Keratinocyte (primary cell): ENCODE measurements around the gene HOXA6. TPM values are rescaled to one million over a fixed set of nuclear protein-coding genes. Genes with fewer than 3 reads are reported as not detected.

ENCODE experiments used
- DNase-seq: peaks from one replicate; pipeline ENCODE4 v3.0.0-alpha.2; 2011; ENCODE audit warnings: low read depth, missing footprints, low spot score
- FAIRE-seq: peaks from 2 replicates; lab custom pipeline; 2011; peaks lifted over from hg19 to GRCh38; lab: Jason Lieb, UNC
- H2AFZ ChIP-seq: 2 replicates; pipeline ENCODE4 v1.6.0; 2012; ENCODE audit warnings: low read length, control low read depth, inconsistent platforms; ENCODE audit not compliant: control insufficient read depth
- H3K27ac ChIP-seq: 2 replicates; pipeline ENCODE4 v1.5.1; 2011; ENCODE audit warnings: low read length; ENCODE audit not compliant: control insufficient read depth, insufficient read depth
- H3K27me3 ChIP-seq: 3 replicates; pipeline ENCODE4 v1.6.0; 2011; ENCODE audit warnings: low read length; ENCODE audit not compliant: control insufficient read depth, insufficient read depth; ENCODE audit errors: extremely low read depth
- H3K36me3 ChIP-seq, 2 experiments: 2 replicates in 1 of 2; 3 replicates in 1 of 2; pipeline ENCODE4 v1.5.1; 2011; ENCODE audit warnings: low read length in 2 of 2, mild to moderate bottlenecking in 1 of 2; ENCODE audit not compliant: control insufficient read depth in 2 of 2, insufficient read depth in 2 of 2; ENCODE audit errors: extremely low read depth in 1 of 2
- H3K4me1 ChIP-seq: 3 replicates; pipeline ENCODE4 v1.5.1; 2011; ENCODE audit warnings: low read length; ENCODE audit not compliant: control insufficient read depth, insufficient read depth; ENCODE audit errors: extremely low read depth
- H3K4me2 ChIP-seq: 3 replicates; pipeline ENCODE4 v1.6.0; 2011; ENCODE audit warnings: low read depth, low read length; ENCODE audit not compliant: control insufficient read depth, insufficient read depth; ENCODE audit errors: extremely low read depth
- H3K4me3 ChIP-seq, 3 experiments: fragments of 200-600 bp in 1 of 3; sonication (generic) in 1 of 3; 2 replicates in 2 of 3; 3 replicates in 1 of 3; pipeline ENCODE4 v1.5.1; 2011 to 2016; ENCODE audit warnings: low read length in 3 of 3, mild to moderate bottlenecking in 3 of 3, control low read depth in 2 of 3, inconsistent platforms in 1 of 3, low read depth in 1 of 3, mixed read lengths in 1 of 3, mixed run types in 1 of 3, moderate library complexity in 1 of 3; ENCODE audit not compliant: control insufficient read depth in 2 of 3, insufficient read depth in 2 of 3; ENCODE audit errors: extremely low read depth in 1 of 3
- H3K79me2 ChIP-seq: 2 replicates; pipeline ENCODE4 v1.6.0; 2012; ENCODE audit warnings: low read length; ENCODE audit not compliant: control insufficient read depth, insufficient read depth
- H3K9ac ChIP-seq: 3 replicates; pipeline ENCODE4 v1.6.0; 2011; ENCODE audit warnings: low read length; ENCODE audit not compliant: control insufficient read depth, insufficient read depth; ENCODE audit errors: extremely low read depth
- H3K9me1 ChIP-seq: 3 replicates; pipeline ENCODE4 v1.6.0; 2011; ENCODE audit warnings: low read length; ENCODE audit not compliant: control insufficient read depth, insufficient read depth; ENCODE audit errors: extremely low read depth
- H3K9me3 ChIP-seq: 2 replicates; pipeline ENCODE4 v1.5.1; 2012; ENCODE audit warnings: low read depth, low read length; ENCODE audit not compliant: control insufficient read depth
- H4K20me1 ChIP-seq: 3 replicates; pipeline ENCODE4 v1.6.0; 2011; ENCODE audit warnings: low read length; ENCODE audit not compliant: control insufficient read depth, insufficient read depth; ENCODE audit errors: extremely low read depth
- EZH2 ChIP-seq: IDR thresholded peaks from one replicate; pipeline ENCODE4 v1.6.1; 2012; ENCODE audit warnings: inconsistent platforms, mild to moderate bottlenecking, low read length, moderate library complexity
- dilution Hi-C: fragments of 300-500 bp; cut with MboI; formaldehyde crosslinking; loops from one replicate; pipeline ENCODE4 v1.7.0; 2020; ENCODE audit warnings: low sequenced_read_pairs; ENCODE audit not compliant: extremely low pct_ligation_motif_present
- polyA plus RNA-seq, 5 experiments: library from polyadenylated mRNA; depleted of rRNA in 3 of 5; stranded (reverse) in 3 of 5; stranded (forward) in 1 of 5; unstranded in 1 of 5; fragments of >200 nt; gene quantifications; 1 replicate in 1 of 5; 2 replicates in 3 of 5; 3 replicates in 1 of 5; pipeline versions ENCODE4 v1.2.1 to v1.2.3, GENCODE V29; 2011 to 2012; ENCODE audit warnings: missing spikeins in 2 of 5, low read depth in 1 of 5, low replicate concordance in 1 of 5
- TF ChIP-seq, protein P1 (sequence below), 3 experiments: IDR thresholded peaks in 1 of 3; conservative IDR thresholded peaks in 1 of 3; optimal IDR thresholded peaks in 1 of 3; 2 replicates in 2 of 3; 3 replicates in 1 of 3; pipeline versions ENCODE3 to v1.5.1; 2011; ENCODE audit warnings: low read length in 3 of 3, mild to moderate bottlenecking in 3 of 3, moderate library complexity in 2 of 3, control low read depth in 1 of 3, inconsistent platforms in 1 of 3; ENCODE audit not compliant: insufficient read depth in 2 of 3; ENCODE audit errors: extremely low read depth in 1 of 3

HOXA6 gene
- polyA plus RNA-seq, 1 donor (not counting 4 experiments of a cell fraction or from before 2014, with no cell fraction given), result 0.54 TPM

GRCh38 chr7:27167916-27168264, 20.3 kb upstream of the HOXA6 start:
- dilution Hi-C loops, result no loop called here
- Histone ChIP-seq H3K79me2 (peaks cover 91% of the 10 kb centered on the region), H3K9me1 (no peaks in the 10 kb centered on the region), H4K20me1 (no peaks in the 10 kb centered on the region), H3K4me1 (peaks cover 32% of the 10 kb centered on the region), H2AFZ (no peak overlapping the region), H3K9me3 (no peaks in the 10 kb centered on the region), H3K27me3 (no peaks in the 10 kb centered on the region), H3K4me2 (peak overlapping the region; percentile 98), H3K9ac (peak overlapping the region; percentile 83), H3K4me3 (peak overlapping the region; percentile 78 to 94 (median 84)), H3K27ac (peak overlapping the region; percentile 87), H3K36me3 (peaks cover 8 to 10% of the 10 kb centered on the region in 2 experiments)
- FAIRE-seq (peak; percentile 51), DNase-seq (no peak)
- no peak for TF ChIP-seq EZH2
- TF ChIP-seq, protein P1, sequence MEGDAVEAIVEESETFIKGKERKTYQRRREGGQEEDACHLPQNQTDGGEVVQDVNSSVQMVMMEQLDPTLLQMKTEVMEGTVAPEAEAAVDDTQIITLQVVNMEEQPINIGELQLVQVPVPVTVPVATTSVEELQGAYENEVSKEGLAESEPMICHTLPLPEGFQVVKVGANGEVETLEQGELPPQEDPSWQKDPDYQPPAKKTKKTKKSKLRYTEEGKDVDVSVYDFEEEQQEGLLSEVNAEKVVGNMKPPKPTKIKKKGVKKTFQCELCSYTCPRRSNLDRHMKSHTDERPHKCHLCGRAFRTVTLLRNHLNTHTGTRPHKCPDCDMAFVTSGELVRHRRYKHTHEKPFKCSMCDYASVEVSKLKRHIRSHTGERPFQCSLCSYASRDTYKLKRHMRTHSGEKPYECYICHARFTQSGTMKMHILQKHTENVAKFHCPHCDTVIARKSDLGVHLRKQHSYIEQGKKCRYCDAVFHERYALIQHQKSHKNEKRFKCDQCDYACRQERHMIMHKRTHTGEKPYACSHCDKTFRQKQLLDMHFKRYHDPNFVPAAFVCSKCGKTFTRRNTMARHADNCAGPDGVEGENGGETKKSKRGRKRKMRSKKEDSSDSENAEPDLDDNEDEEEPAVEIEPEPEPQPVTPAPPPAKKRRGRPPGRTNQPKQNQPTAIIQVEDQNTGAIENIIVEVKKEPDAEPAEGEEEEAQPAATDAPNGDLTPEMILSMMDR (optimal IDR thresholded peaks at IDR 0.05 in 1 of 3, IDR thresholded peaks at IDR 0.05 in 1 of 3, conservative IDR thresholded peaks at IDR 0.05 in 1 of 3; ENCODE audit: extremely low read depth in 1 of 3, insufficient read depth in 2 of 3, low read length in 3 of 3), result no peak

GRCh38 chr7:27166531-27167505, 19.2 kb upstream of the HOXA6 start:
- peak overlapping the region; percentile 83 for H3K9ac ChIP-seq
- TF ChIP-seq, protein P1 (optimal IDR thresholded peaks at IDR 0.05 in 1 of 3, IDR thresholded peaks at IDR 0.05 in 1 of 3, conservative IDR thresholded peaks at IDR 0.05 in 1 of 3; ENCODE audit: extremely low read depth in 1 of 3, insufficient read depth in 2 of 3, low read length in 3 of 3), result no peak
- TF ChIP-seq EZH2, result no peak
- no peak for FAIRE-seq
- dilution Hi-C loops, result no loop called here
- peak overlapping the region; percentile 78 to 94 (median 84) for H3K4me3 ChIP-seq
- H3K4me2 ChIP-seq, result peak overlapping the region; percentile 98
- no peak overlapping the region for H2AFZ ChIP-seq
- H4K20me1 ChIP-seq, result no peaks in the 10 kb centered on the region
- peaks cover 92% of the 10 kb centered on the region for H3K79me2 ChIP-seq
- peaks cover 4 to 10% of the 10 kb centered on the region in 2 experiments for H3K36me3 ChIP-seq
- H3K9me1 ChIP-seq, result no peaks in the 10 kb centered on the region
- peak overlapping the region; percentile 87 for H3K27ac ChIP-seq
- no peaks in the 10 kb centered on the region for H3K9me3 ChIP-seq
- no peak for DNase-seq
- H3K4me1 ChIP-seq, result peaks cover 23% of the 10 kb centered on the region
- H3K27me3 ChIP-seq, result no peaks in the 10 kb centered on the region
